Measurements from ENCODE around the gene SHISA9.

Gene SHISA9

DNA sequence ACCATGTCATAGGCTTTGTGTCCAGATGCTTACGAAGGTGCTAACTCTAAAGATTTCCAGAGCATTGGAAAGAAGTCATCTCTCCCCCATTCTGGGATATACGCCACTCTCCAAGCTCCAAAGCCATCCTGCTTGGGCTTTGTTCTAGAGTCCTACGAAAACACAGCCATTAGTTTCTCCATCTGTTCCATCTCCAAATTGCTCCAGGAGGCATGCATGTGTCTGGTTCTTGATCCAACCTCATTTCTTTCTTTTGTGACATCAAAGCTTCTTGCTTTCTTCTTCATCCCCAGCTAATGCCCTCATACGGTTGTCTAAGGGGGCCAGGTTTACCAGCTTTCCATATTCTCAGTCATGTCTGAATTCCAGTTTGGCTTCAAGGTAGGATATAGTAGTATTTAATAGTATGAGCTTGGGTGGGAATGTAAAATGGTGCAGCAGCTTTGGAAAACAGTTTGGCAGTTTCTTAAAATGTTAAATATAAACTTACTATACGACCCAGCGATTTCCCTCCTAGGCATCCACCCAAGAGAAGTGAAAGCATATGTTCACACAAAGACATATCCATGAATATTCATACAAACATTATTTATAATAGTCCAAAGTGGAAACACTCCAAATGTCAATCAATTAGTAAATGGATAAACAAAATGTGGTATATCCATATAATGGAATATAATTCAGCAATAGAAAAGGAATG lies 202.6 kb downstream of the SHISA9 start:
- TF ChIP-seq, protein P1, sequence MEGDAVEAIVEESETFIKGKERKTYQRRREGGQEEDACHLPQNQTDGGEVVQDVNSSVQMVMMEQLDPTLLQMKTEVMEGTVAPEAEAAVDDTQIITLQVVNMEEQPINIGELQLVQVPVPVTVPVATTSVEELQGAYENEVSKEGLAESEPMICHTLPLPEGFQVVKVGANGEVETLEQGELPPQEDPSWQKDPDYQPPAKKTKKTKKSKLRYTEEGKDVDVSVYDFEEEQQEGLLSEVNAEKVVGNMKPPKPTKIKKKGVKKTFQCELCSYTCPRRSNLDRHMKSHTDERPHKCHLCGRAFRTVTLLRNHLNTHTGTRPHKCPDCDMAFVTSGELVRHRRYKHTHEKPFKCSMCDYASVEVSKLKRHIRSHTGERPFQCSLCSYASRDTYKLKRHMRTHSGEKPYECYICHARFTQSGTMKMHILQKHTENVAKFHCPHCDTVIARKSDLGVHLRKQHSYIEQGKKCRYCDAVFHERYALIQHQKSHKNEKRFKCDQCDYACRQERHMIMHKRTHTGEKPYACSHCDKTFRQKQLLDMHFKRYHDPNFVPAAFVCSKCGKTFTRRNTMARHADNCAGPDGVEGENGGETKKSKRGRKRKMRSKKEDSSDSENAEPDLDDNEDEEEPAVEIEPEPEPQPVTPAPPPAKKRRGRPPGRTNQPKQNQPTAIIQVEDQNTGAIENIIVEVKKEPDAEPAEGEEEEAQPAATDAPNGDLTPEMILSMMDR (conservative IDR thresholded peaks at IDR 0.05) = no peak
- no peak overlapping the region for H3K27ac ChIP-seq

DNA sequence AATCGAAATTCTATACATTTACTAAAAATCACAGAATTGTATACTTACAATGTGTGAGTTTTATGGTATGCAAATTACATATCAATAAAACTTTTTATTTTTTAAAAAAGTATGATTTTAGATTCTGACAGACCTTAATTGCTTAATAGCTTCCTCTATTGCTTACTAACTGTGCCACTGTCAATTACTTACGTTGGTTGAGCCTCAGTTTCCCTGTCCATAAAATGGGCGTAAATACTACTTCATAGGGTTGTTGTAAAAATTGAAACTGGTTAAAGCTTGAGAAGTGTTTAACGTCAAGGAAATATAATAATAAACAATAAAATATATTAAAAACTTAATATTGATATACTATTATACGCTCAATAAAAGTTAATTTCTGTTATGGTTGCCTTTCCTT lies 203.4 kb downstream of the SHISA9 start:
- TF ChIP-seq, protein P1 (conservative IDR thresholded peaks at IDR 0.05) = no peak
- no peak overlapping the region for H3K27ac ChIP-seq

DNA sequence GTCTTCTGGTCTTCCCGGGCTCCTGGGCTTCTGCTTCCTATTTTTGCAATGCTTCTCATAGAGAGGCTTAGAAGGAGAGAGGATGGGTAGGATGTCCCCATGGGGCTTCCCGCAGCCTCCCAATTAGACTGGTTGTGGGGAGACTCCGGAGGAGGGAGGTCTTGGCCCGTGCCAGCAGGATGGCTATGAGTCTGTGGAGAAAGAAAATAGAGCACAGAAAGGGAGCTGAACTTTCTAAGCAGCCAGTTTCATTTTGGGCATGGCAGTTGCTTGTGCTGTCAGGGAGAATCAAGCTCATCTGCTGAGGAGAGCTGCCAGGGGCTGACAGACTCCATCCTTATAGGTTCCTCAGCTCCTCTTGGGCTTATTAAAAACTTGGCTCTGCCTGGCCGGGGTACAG lies 204.0 kb downstream of the SHISA9 start:
- TF ChIP-seq, protein P1 (conservative IDR thresholded peaks at IDR 0.05) = no peak
- H3K27ac ChIP-seq = no peak overlapping the region

DNA sequence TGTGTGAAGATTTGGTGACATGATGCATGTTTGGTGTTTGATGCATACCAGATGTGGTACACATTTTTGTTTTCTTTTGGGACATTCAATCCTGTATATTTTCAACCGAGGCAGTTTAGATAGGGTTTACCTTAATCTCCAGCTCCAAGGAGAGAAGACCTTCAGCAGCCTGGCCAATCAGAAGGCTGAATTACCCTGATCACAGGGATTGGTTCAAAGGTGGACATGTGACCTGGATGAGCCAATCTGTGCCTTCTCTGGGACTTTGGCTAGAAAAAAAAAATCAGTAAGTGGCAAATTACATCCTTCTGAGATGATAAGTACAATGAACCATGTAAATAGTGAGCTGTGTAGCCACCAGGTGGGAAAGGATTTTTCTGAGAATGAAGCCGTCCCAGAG lies 205.1 kb downstream of the SHISA9 start:
- TF ChIP-seq, protein P1 (conservative IDR thresholded peaks at IDR 0.05) = no peak
- H3K27ac ChIP-seq = no peak overlapping the region

DNA sequence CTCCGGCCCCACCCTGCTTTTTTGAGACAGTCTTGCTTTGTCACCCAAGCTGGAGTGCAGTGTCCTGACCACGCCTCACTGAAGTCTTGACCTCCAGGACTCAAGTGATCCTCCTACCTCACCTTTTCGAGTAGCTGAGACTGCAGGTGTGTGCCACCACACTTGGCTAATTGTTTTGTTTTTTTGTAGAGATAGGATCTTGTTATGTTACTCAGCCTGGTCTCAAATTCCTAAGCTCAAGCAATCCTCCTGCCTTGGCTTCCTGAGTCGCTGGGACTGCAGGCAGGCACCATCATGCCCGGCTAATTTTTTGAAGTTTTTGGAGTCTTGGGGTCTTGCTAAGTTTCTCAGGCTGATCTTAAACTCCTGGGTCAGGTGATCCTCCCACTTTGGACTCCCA lies 206.7 kb downstream of the SHISA9 start:
- H3K27ac ChIP-seq = no peak overlapping the region
- TF ChIP-seq, protein P1 (conservative IDR thresholded peaks at IDR 0.05) = no peak

DNA sequence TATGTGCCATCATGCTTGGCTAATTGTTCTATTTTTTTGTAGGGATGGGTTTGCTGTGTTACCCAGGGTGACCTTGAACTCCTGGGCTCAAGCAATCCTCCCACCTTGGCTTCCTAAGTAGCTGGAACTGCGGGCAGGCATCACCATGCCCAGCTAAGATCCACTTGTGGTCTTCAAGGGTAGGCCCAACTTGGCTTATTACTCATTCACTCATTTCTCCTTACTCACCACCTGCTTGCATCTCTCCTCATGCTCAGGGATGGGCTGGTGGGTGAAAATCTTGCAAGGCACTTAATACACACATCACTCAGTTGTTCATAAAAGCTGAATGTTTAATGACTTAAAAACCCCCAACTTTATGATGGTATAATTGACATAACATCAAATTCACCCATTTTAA lies 207.8 kb downstream of the SHISA9 start:
- no peak overlapping the region for H3K27ac ChIP-seq
- TF ChIP-seq, protein P1 (conservative IDR thresholded peaks at IDR 0.05) = no peak

DNA sequence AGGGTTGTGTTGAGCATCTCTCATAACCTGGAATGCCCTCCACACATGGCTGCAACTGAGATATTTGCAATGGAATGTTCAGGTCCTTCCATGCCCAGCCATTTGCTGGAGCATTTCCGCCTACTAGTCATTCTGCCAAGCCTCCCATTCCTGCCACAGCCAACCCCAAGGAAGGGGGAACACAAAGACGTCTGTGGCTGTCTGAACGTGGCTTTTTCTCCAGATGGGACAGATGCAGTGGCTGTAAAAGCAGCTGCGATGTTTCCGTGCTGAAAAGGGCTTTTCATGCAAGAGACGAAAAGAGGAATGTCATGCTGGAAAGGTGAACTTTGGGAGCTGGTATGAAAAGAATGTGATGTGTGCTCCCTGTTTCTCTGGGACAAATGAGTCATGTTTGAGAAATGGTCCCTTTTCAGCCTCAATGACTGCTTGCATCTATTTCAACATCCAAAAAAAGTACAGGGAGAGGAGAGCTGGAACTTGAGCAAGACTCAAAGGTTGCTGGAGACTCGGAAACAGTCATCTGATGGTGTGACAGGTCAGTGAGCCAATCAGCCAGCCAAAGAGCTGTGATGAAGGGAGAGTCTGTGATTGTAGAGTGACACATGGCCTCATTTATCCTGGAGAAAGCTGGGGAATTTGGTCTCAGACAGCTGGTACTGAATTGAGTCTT lies 208.9 kb downstream of the SHISA9 start:
- TF ChIP-seq, protein P1 (conservative IDR thresholded peaks at IDR 0.05) = no peak
- H3K27ac ChIP-seq = no peak overlapping the region

All from VCaP (cell line).